Neural progenitor cell (in vitro differentiated cells): ENCODE data around the gene IKZF5. TPM values are rescaled to one million over a fixed set of nuclear protein-coding genes. Genes with fewer than 3 reads are reported as not detected.
A peak's percentile ranks its signal among the peaks of the same experiment; 100 is the strongest.

Experiments used
- DNase-seq: peaks from one replicate; pipeline ENCODE4 v3.0.0-alpha.2; 2016; ENCODE audit warnings: low spot score
- H2AFZ ChIP-seq: fragments of 200-600 bp; sonication (generic); replicated peaks from 2 replicates; pipeline ENCODE4 v1.6.1; 2016; ENCODE audit warnings: antibody characterized with exemption
- H3F3A ChIP-seq: fragments of 200-600 bp; sonication (generic); 2 replicates; pipeline ENCODE4 v1.6.1; 2016; ENCODE audit warnings: antibody characterized with exemption, low read depth
- H3K27ac ChIP-seq: fragments of 200-600 bp; sonication (generic); 2 replicates; pipeline ENCODE4 v1.5.1; 2016; ENCODE audit warnings: mild to moderate bottlenecking
- H3K27me3 ChIP-seq: fragments of 200-600 bp; sonication (generic); 2 replicates; pipeline ENCODE4 v1.6.1; 2016; ENCODE audit warnings: mild to moderate bottlenecking, moderate library complexity
- H3K36me3 ChIP-seq: fragments of 200-600 bp; sonication (generic); 2 replicates; pipeline ENCODE4 v1.5.1; 2016
- H3K4me1 ChIP-seq: fragments of 200-600 bp; sonication (generic); 2 replicates; pipeline ENCODE4 v1.6.1; 2016; ENCODE audit warnings: mixed run types
- H3K4me2 ChIP-seq: fragments of 200-600 bp; sonication (generic); 2 replicates; pipeline ENCODE4 v1.6.1; 2016
- H3K4me3 ChIP-seq: fragments of 200-600 bp; sonication (generic); 2 replicates; pipeline ENCODE4 v1.5.1; 2016
- H3K79me2 ChIP-seq: fragments of 200-600 bp; sonication (generic); 2 replicates; pipeline ENCODE4 v1.6.1; 2016; ENCODE audit warnings: low read depth
- H3K9ac ChIP-seq: fragments of 200-600 bp; sonication (generic); 2 replicates; pipeline ENCODE4 v1.6.1; 2016
- H3K9me3 ChIP-seq: fragments of 200-600 bp; sonication (generic); 2 replicates; pipeline ENCODE4 v1.5.1; 2016; ENCODE audit warnings: low read depth
- H4K20me1 ChIP-seq: fragments of 200-600 bp; sonication (generic); 2 replicates; pipeline ENCODE4 v1.6.1; 2016; ENCODE audit warnings: low read depth
- H3K27ac Mint-ChIP-seq: 3 replicates; pipeline ENCODE4 v1.8.0; 2021; ENCODE audit warnings: mixed read lengths
- H3K27me3 Mint-ChIP-seq: 2 replicates; pipeline ENCODE4 v1.8.0; 2022; ENCODE audit warnings: low read depth, mild to moderate bottlenecking, inconsistent platforms, moderate library complexity, mixed read lengths; ENCODE audit not compliant: insufficient read depth
- H3K36me3 Mint-ChIP-seq: 3 replicates; pipeline ENCODE4 v1.8.0; 2021; ENCODE audit warnings: mixed read lengths
- H3K4me1 Mint-ChIP-seq: 3 replicates; pipeline ENCODE4 v1.8.0; 2021; ENCODE audit warnings: mixed read lengths
- H3K4me3 Mint-ChIP-seq: 3 replicates; pipeline ENCODE4 v1.8.0; 2021; ENCODE audit warnings: mild to moderate bottlenecking, moderate library complexity, mixed read lengths
- H3K9me3 Mint-ChIP-seq: 3 replicates; pipeline ENCODE4 v1.8.0; 2020; ENCODE audit warnings: mixed read lengths
- CTCF ChIP-seq: fragments of 200-600 bp; sonication (generic); IDR thresholded peaks from 2 replicates; pipeline ENCODE4 v1.5.1; 2017; ENCODE audit warnings: antibody characterized with exemption, mild to moderate bottlenecking
- EZH2 ChIP-seq: fragments of 200-600 bp; sonication (generic); IDR thresholded peaks from 2 replicates; pipeline ENCODE4 v1.6.1; 2017; ENCODE audit warnings: antibody characterized with exemption, mild to moderate bottlenecking, moderate library complexity
- EZH2phosphoT487 ChIP-seq: fragments of 200-600 bp; sonication (generic); IDR thresholded peaks from 2 replicates; pipeline ENCODE4 v1.6.1; 2017; ENCODE audit warnings: antibody characterized with exemption
- total RNA-seq: library from RNA; depleted of rRNA; stranded (reverse); fragments of >200 nt; gene quantifications from 2 replicates; pipeline ENCODE4 v1.2.3, GENCODE V29; 2015; ENCODE audit warnings: low replicate concordance

Gene IKZF5
- total RNA-seq, 1 donor from 2014 or later, result 10.7 TPM

- Mint-ChIP-seq H3K27ac (no peak overlapping the region), H3K4me1 (peaks cover under 1% of the 10 kb centered on the region), H3K27me3 (peaks cover 3% of the 10 kb centered on the region), H3K4me3 (no peak overlapping the region), H3K36me3 (no peaks in the 10 kb centered on the region), H3K9me3 (no peaks in the 10 kb centered on the region)
- H3K36me3 ChIP-seq, result no peaks in the 10 kb centered on the region
- no peak overlapping the region for H2AFZ ChIP-seq
- no peak overlapping the region for H3K27ac ChIP-seq
- H3K9me3 ChIP-seq, result no peaks in the 10 kb centered on the region
- H3K4me3 ChIP-seq, result no peak overlapping the region
- H4K20me1 ChIP-seq, result no peaks in the 10 kb centered on the region
- H3K9ac ChIP-seq, result no peak overlapping the region
- no peak overlapping the region for H3K4me2 ChIP-seq
- peaks cover under 1% of the 10 kb centered on the region for H3F3A ChIP-seq
- TF ChIP-seq EZH2phosphoT487 (no peak), CTCF (no peak), EZH2 (no peak)
- DNase-seq, result no peak
- H3K79me2 ChIP-seq, result no peaks in the 10 kb centered on the region
- H3K4me1 ChIP-seq, result peaks cover 6% of the 10 kb centered on the region
- H3K27me3 ChIP-seq, result no peaks in the 10 kb centered on the region
Measured at GRCh38 chr10:122974543-122975064, 34.0 kb downstream of the IKZF5 start.

GRCh38 chr10:122974023-122974422 is 34.6 kb downstream of the IKZF5 start:
- peaks cover 4% of the 10 kb centered on the region for H3K4me1 ChIP-seq
- H3K4me3 ChIP-seq, result no peak overlapping the region
- no peak overlapping the region for H3K9ac ChIP-seq
- no peak overlapping the region for H3K4me2 ChIP-seq
- no peaks in the 10 kb centered on the region for H3K27me3 ChIP-seq
- no peak for TF ChIP-seq CTCF
- TF ChIP-seq EZH2phosphoT487, result no peak
- no peak for TF ChIP-seq EZH2
- Mint-ChIP-seq H3K4me1 (no peaks in the 10 kb centered on the region), H3K9me3 (no peaks in the 10 kb centered on the region), H3K36me3 (no peaks in the 10 kb centered on the region), H3K27ac (peak overlapping the region; percentile 30), H3K4me3 (no peak overlapping the region), H3K27me3 (peaks cover 3% of the 10 kb centered on the region)
- no peaks in the 10 kb centered on the region for H3F3A ChIP-seq
- no peaks in the 10 kb centered on the region for H3K9me3 ChIP-seq
- no peak for DNase-seq
- H4K20me1 ChIP-seq, result no peaks in the 10 kb centered on the region
- no peak overlapping the region for H3K27ac ChIP-seq
- no peaks in the 10 kb centered on the region for H3K36me3 ChIP-seq
- no peaks in the 10 kb centered on the region for H3K79me2 ChIP-seq
- no peak overlapping the region for H2AFZ ChIP-seq

- H3K9me3 ChIP-seq, result no peaks in the 10 kb centered on the region
- H2AFZ ChIP-seq, result no peak overlapping the region
- no peaks in the 10 kb centered on the region for H3K79me2 ChIP-seq
- H3K27me3 ChIP-seq, result no peaks in the 10 kb centered on the region
- Mint-ChIP-seq H3K36me3 (no peaks in the 10 kb centered on the region), H3K27me3 (no peaks in the 10 kb centered on the region), H3K4me3 (no peak overlapping the region), H3K9me3 (peaks cover 15% of the 10 kb centered on the region), H3K4me1 (no peaks in the 10 kb centered on the region), H3K27ac (no peak overlapping the region)
- H3K4me3 ChIP-seq, result no peak overlapping the region
- no peak overlapping the region for H3K9ac ChIP-seq
- H3F3A ChIP-seq, result no peaks in the 10 kb centered on the region
- TF ChIP-seq CTCF (no peak), EZH2phosphoT487 (no peak), EZH2 (no peak)
- no peak for DNase-seq
- H3K4me1 ChIP-seq, result peaks cover 4% of the 10 kb centered on the region
- no peak overlapping the region for H3K4me2 ChIP-seq
- no peaks in the 10 kb centered on the region for H3K36me3 ChIP-seq
- no peak overlapping the region for H3K27ac ChIP-seq
- H4K20me1 ChIP-seq, result no peaks in the 10 kb centered on the region
Measured at GRCh38 chr10:122968698-122969097, 39.9 kb downstream of the IKZF5 start.
